Osteoblast (primary cell): ENCODE results near the gene ZCCHC24. TPM values are rescaled to one million over a fixed set of nuclear protein-coding genes. Genes with fewer than 3 reads are reported as not detected.

Experiments
- DNase-seq: peaks from one replicate; pipeline ENCODE4 v3.0.0; 2011; ENCODE audit warnings: low spot score, mixed read lengths; ENCODE audit not compliant: insufficient read length; ENCODE audit errors: missing footprints
- H2AFZ ChIP-seq: 2 replicates; pipeline ENCODE4 v1.6.0; 2011; ENCODE audit warnings: mild to moderate bottlenecking, low read length
- H3K27ac ChIP-seq: 2 replicates; pipeline ENCODE4 v1.5.1; 2011; ENCODE audit warnings: mild to moderate bottlenecking, low read depth, low read length, moderate library complexity
- H3K27me3 ChIP-seq: 2 replicates; pipeline ENCODE4 v1.6.0; 2012; ENCODE audit warnings: mild to moderate bottlenecking, control low read depth, inconsistent platforms, low read length, moderate library complexity; ENCODE audit not compliant: insufficient read depth
- H3K36me3 ChIP-seq: 2 replicates; pipeline ENCODE4 v1.5.1; 2011; ENCODE audit warnings: mild to moderate bottlenecking, low read length, control low read depth, moderate library complexity; ENCODE audit not compliant: insufficient read depth
- H3K4me1 ChIP-seq: 2 replicates; pipeline ENCODE4 v1.5.1; 2011; ENCODE audit warnings: mild to moderate bottlenecking, low read length, control low read depth, moderate library complexity; ENCODE audit not compliant: insufficient read depth
- H3K4me2 ChIP-seq: 2 replicates; pipeline ENCODE4 v1.6.0; 2011; ENCODE audit warnings: mild to moderate bottlenecking, low read length; ENCODE audit not compliant: insufficient read depth
- H3K4me3 ChIP-seq: fragments of 200-600 bp; sonication (generic); 3 replicates; pipeline ENCODE4 v1.5.1; 2012; ENCODE audit warnings: mild to moderate bottlenecking, low read length, inconsistent platforms; ENCODE audit not compliant: insufficient read depth
- H3K79me2 ChIP-seq: 2 replicates; pipeline ENCODE4 v1.6.0; 2012; ENCODE audit warnings: mild to moderate bottlenecking, low read length, control low read depth, inconsistent platforms; ENCODE audit not compliant: insufficient read depth
- H3K9me3 ChIP-seq: 2 replicates; pipeline ENCODE4 v1.5.1; 2011; ENCODE audit warnings: low read depth, low read length, control low read depth
- H4K20me1 ChIP-seq: 2 replicates; pipeline ENCODE4 v1.6.0; 2012; ENCODE audit warnings: mild to moderate bottlenecking, low read length, control low read depth; ENCODE audit not compliant: insufficient read depth
- total RNA-seq: library from RNA; depleted of rRNA; stranded (reverse); fragments of >200 nt; gene quantifications from 2 replicates; pipeline ENCODE4 v1.2.3, GENCODE V29; 2012
- TF ChIP-seq, protein P1 (sequence below): IDR thresholded peaks from 2 replicates; pipeline ENCODE4 v1.5.1; 2011; ENCODE audit warnings: mild to moderate bottlenecking, low read depth, low read length, moderate library complexity; ENCODE audit errors: extremely low read depth

ZCCHC24 gene
- total RNA-seq, 1 donor = 48.5 TPM

DNA sequence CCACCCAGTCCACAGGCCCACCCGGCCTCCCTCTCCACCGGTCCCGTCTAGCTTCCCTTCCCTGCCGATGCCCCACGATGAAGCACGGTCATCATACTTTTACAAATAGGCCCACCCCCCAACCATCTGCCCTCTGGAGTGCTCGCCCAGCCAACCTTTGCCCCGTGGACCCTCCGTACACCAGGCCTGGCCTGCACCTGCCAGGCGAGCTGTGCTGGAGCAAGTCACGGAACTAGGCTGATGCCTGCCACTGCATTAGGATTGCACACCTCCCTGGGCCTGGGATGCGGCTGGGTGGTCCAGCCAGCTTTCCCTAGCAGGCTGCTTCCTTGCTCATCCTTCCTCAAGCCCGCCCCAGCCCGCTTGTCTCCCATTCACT, 53.4 kb downstream of the ZCCHC24 start:
- no peak overlapping the region for H2AFZ ChIP-seq
- no peak overlapping the region for H3K27ac ChIP-seq
- H3K9me3 ChIP-seq = no peaks in the 10 kb centered on the region
- no peaks in the 10 kb centered on the region for H3K27me3 ChIP-seq
- no peak overlapping the region for H3K4me3 ChIP-seq
- peaks cover 31% of the 10 kb centered on the region for H3K36me3 ChIP-seq
- peaks cover 7% of the 10 kb centered on the region for H4K20me1 ChIP-seq
- peak; percentile 51 for DNase-seq
- no peak overlapping the region for H3K4me2 ChIP-seq
- peaks cover 13% of the 10 kb centered on the region for H3K79me2 ChIP-seq
- H3K4me1 ChIP-seq = no peaks in the 10 kb centered on the region
- TF ChIP-seq, protein P1, sequence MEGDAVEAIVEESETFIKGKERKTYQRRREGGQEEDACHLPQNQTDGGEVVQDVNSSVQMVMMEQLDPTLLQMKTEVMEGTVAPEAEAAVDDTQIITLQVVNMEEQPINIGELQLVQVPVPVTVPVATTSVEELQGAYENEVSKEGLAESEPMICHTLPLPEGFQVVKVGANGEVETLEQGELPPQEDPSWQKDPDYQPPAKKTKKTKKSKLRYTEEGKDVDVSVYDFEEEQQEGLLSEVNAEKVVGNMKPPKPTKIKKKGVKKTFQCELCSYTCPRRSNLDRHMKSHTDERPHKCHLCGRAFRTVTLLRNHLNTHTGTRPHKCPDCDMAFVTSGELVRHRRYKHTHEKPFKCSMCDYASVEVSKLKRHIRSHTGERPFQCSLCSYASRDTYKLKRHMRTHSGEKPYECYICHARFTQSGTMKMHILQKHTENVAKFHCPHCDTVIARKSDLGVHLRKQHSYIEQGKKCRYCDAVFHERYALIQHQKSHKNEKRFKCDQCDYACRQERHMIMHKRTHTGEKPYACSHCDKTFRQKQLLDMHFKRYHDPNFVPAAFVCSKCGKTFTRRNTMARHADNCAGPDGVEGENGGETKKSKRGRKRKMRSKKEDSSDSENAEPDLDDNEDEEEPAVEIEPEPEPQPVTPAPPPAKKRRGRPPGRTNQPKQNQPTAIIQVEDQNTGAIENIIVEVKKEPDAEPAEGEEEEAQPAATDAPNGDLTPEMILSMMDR = no peak

DNA sequence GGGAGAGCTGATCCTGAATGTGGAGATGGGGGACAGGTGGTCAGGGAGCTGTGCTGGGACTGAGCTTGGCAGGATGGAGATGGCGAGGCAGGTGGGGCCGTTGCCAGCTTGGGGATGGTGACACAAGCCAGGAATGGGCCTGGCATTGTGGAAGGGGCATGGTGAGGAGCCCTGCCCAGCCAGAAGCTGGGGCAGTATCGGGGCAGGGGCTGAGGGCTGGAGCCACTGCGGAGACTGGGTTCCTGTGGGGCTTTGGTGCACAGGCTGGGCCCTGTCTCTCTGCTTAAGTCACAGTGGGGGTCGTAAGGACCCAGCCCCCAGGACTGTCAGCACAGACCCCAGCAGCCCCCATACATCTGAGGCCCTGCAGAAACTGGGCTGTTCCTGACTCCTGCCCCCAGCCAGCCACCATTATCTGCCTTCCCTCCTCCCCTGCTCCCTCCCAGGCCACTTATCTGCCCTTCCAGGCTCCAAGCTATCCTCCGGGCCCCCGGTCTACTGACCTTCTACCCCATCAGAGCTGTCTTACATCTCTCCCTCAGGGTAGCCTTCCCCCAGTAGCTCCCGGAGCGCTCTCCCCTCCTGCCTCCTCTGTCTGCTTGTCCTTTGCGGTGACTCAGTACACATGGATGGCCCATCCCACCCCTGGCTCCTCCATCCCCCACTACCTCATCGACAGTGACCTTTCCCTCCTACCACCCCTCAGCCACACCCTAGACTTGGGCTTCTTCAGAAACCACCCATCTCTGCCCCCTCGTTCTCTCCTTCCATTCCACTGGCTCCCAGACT, 54.0 kb downstream of the ZCCHC24 start:
- peak; percentile 85 for DNase-seq
- Histone ChIP-seq H3K4me3 (no peak overlapping the region), H3K4me1 (no peaks in the 10 kb centered on the region), H2AFZ (no peak overlapping the region), H4K20me1 (peaks cover 7% of the 10 kb centered on the region), H3K36me3 (peaks cover 34% of the 10 kb centered on the region), H3K27me3 (no peaks in the 10 kb centered on the region), H3K4me2 (no peak overlapping the region), H3K9me3 (no peaks in the 10 kb centered on the region), H3K27ac (no peak overlapping the region), H3K79me2 (peaks cover 9% of the 10 kb centered on the region)
- TF ChIP-seq, protein P1 = no peak

DNA sequence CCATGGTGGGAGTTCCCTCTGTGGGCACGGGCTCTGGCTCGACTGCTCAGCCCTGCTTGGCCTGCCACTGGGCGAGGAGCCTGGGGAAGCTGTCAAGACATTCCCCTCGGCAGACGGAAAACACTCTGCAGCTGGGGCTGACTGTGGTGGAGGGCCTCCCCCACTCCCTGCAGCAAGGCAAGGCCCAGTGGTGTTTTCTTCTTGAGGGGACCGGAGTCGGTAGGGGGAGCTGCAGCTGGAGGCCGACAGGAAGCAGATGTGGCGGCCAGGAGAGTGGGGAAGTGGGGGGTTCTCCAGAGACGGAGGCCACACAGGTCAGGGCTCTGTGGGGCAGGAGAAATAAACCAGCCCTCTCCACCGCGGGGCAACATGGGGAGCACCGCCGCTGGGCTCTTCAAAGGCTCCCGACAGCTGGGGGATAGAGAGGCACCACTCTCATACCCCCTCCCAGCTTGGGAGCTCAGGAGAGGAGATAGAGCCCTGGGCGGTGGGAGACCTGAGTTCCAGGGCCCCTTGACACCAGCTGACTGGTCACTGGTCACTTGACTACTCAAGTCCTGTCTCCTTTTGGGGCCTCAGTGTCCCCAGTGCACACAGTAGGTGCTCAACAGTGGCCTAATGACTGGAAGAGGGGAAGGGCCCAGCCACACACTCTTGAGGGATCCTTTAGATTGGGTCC, 54.7 kb downstream of the ZCCHC24 start:
- TF ChIP-seq, protein P1 = no peak
- H3K4me3 ChIP-seq = no peak overlapping the region

DNA sequence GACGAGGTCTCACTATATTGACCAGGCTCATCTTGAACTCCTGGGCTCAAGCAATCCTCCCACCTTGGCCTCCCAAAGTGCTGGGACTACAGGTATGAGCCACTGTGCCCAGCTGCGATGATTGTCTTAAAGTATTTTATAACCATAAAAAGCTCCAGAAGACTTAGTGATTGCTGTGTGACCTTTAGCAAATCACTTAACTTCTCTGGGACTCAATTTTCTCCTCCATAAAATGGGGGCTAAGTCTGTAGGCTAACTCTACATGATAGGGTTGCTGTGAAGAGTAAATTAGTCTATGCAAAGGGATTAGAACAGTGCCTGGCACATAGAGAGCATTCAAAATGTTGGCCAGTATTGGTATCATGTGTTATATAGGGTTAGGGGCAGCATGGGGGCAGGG, 55.4 kb downstream of the ZCCHC24 start:
- Histone ChIP-seq H3K4me3 (no peak overlapping the region), H3K4me2 (no peak overlapping the region), H4K20me1 (peaks cover 7% of the 10 kb centered on the region), H3K9me3 (no peaks in the 10 kb centered on the region), H2AFZ (no peak overlapping the region), H3K27me3 (no peaks in the 10 kb centered on the region), H3K79me2 (peaks cover 3% of the 10 kb centered on the region), H3K36me3 (peaks cover 38% of the 10 kb centered on the region), H3K27ac (no peak overlapping the region), H3K4me1 (no peaks in the 10 kb centered on the region)
- TF ChIP-seq, protein P1 = no peak
- DNase-seq = peak; percentile 62

More for the DNA sequence above, 54.7 kb downstream of the ZCCHC24 start:
- peak; percentile 65 for DNase-seq
- Histone ChIP-seq H4K20me1 (peaks cover 7% of the 10 kb centered on the region), H3K27ac (no peak overlapping the region), H3K9me3 (no peaks in the 10 kb centered on the region), H3K4me1 (no peaks in the 10 kb centered on the region), H3K36me3 (peaks cover 34% of the 10 kb centered on the region), H3K27me3 (no peaks in the 10 kb centered on the region), H3K4me2 (no peak overlapping the region), H2AFZ (no peak overlapping the region), H3K79me2 (peaks cover 3% of the 10 kb centered on the region)
